Measurements from ENCODE around the gene OR8B8. TPM values are rescaled to one million over a fixed set of nuclear protein-coding genes. Genes with fewer than 3 reads are reported as not detected.
"Not testable (repeated sequence)": the region's sequence is repeated elsewhere in the genome, so short reads cannot be mapped to it uniquely, and the experiment has no call there.

OR8B8 gene
- total RNA-seq, 2 donors from 2014 or later, result not detected

DNA sequence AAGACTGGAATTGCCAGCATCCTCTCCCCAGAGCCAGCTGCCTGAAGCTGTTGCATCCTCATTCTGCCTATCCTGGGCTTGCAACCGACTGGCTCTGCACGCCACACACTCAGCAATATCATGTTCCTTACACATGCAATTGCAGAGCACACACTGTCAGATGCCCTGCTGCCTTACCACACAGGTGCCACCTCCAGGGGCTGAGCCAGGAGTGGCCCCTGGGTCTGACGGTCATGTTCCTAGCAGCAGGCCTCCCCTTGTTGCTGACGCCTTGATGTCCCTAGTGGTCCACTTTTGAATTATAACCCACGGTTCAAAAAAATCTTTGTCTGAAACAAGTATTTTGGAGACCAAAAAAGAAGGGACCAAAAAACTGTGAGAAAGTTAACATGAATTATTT is 18.5 kb upstream of the OR8B8 start:
- Mint-ChIP-seq H3K4me3 (no peak overlapping the region), H3K27me3 (peaks cover 3% of the 10 kb centered on the region), H3K4me1 (no peaks in the 10 kb centered on the region), H3K9me3 (no peaks in the 10 kb centered on the region), H3K36me3 (ENCODE audit: low read depth) (no peaks in the 10 kb centered on the region), H3K27ac (no peak overlapping the region)
- no peak for ATAC-seq (replicated peaks)

DNA sequence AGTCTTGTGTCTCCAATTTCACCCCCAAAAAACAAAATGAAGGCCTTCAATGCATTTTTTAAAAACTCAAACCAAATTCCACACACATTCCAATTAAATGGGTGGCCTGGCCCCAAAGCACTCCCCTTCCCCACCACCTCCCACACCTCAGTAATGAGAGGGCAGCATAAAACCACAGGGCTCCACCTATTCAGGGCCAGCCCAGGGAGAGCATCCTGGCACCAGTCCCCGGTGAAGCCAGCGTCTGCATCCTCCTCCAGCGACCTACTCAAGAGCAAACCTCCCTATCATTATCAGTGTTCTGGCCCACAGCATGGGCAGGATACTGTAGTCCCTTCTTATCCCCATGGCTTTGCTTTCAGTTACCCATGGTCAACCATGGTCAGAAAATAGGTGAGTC is 17.8 kb upstream of the OR8B8 start:
- no peaks in the 10 kb centered on the region for H3K9me3 Mint-ChIP-seq
- H3K4me3 Mint-ChIP-seq, result no peak overlapping the region
- H3K27ac Mint-ChIP-seq, result no peak overlapping the region
- no peak for ATAC-seq (replicated peaks)
- no peaks in the 10 kb centered on the region for H3K36me3 Mint-ChIP-seq (ENCODE audit: low read depth)
- no peaks in the 10 kb centered on the region for H3K4me1 Mint-ChIP-seq
- peaks cover 5% of the 10 kb centered on the region for H3K27me3 Mint-ChIP-seq

DNA sequence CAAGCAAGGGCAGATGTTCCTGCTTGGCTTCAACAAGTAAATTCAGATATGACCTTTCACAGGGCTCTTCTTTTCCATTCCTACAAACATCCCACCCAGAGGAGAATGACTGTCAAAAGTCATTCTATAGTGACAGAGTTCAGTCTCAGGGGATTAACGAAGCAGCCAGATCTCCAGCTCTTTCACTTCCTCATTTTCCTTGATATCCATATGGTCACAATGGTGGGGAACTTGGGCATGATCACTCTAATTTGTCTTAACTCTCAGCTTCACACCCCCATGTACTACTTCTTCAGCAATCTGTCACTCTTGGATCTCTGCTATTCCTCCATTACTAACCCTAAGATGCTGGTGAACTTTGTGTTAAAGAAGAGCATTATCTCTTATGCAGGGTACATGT is 15.0 kb upstream of the OR8B8 start:
- Mint-ChIP-seq H3K27me3 (peaks cover 8% of the 10 kb centered on the region), H3K9me3 (no peaks in the 10 kb centered on the region), H3K36me3 (ENCODE audit: low read depth) (no peaks in the 10 kb centered on the region), H3K27ac (no peak overlapping the region), H3K4me3 (no peak overlapping the region), H3K4me1 (no peaks in the 10 kb centered on the region)
- ATAC-seq (replicated peaks), result no peak

DNA sequence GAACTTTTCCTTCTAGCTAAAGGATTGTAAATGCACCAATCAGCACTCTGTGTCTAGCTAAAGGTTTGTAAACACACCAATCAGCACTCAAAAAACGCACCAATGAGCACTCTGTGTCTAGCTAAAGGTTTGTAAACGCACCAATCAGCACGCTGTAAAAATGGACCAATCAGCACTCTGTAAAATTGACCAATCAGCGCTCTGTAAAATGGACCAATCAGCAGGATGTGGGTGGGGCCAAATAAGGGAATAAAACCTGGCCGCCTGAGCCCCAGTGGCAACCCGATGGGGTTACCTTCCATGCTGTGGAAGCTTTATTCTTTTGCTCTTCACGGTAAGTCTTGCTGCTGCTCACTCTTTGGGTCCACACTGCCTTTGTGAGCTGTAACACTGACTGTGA is 13.9 kb upstream of the OR8B8 start:
- not testable (repeated sequence) for H3K27ac Mint-ChIP-seq; H3K36me3 Mint-ChIP-seq (ENCODE audit: low read depth); ATAC-seq (replicated peaks); H3K27me3 Mint-ChIP-seq; H3K9me3 Mint-ChIP-seq; H3K4me3 Mint-ChIP-seq; H3K4me1 Mint-ChIP-seq

DNA sequence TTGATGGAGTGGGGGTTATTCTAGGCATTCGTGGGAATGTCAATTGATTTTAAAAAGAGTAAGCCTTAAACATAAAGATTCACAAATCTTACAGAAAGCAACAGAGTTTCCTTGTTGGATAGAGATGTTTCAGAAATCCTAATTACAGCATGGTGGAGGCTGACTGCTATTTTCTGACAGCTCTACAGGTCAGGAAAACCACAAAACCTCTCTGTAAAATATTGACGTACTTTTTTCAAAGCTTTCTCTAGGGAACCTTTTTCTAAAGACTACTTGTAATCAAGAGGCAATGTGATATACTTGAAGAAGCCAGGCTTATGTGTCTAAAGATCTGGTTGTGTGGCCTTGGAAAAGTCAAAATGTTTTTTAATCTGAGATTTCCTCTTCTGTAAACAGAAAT is 9.1 kb upstream of the OR8B8 start:
- peaks cover 8% of the 10 kb centered on the region for H3K27me3 Mint-ChIP-seq
- no peaks in the 10 kb centered on the region for H3K4me1 Mint-ChIP-seq
- no peak for ATAC-seq (replicated peaks)
- no peak overlapping the region for H3K4me3 Mint-ChIP-seq
- no peak overlapping the region for H3K27ac Mint-ChIP-seq
- H3K36me3 Mint-ChIP-seq (ENCODE audit: low read depth), result no peaks in the 10 kb centered on the region
- H3K9me3 Mint-ChIP-seq, result no peaks in the 10 kb centered on the region

DNA sequence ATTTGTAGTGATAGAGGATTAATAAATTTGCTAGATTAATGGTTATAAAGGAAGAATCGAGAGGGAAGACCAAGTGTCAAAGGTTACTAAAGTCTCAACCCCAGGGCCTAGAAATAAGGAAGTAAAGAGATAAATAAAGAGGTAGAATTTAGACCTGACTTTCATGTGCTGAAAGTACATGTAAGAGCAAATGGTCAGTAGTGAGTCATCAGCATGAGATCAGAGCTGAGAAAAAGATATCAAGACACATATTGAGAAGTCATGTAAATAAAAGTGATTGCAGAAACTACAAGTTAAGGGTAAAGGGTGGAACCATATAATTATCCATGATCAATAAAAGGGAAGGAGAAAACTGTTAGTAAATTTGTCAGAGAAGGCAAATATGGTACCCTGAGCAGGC is 1.4 kb upstream of the OR8B8 start:
- Mint-ChIP-seq H3K4me1 (no peaks in the 10 kb centered on the region), H3K27ac (no peak overlapping the region), H3K27me3 (peaks cover 12% of the 10 kb centered on the region), H3K9me3 (peaks cover 4% of the 10 kb centered on the region), H3K36me3 (ENCODE audit: low read depth) (no peaks in the 10 kb centered on the region), H3K4me3 (no peak overlapping the region)
- no peak for ATAC-seq (replicated peaks)

DNA sequence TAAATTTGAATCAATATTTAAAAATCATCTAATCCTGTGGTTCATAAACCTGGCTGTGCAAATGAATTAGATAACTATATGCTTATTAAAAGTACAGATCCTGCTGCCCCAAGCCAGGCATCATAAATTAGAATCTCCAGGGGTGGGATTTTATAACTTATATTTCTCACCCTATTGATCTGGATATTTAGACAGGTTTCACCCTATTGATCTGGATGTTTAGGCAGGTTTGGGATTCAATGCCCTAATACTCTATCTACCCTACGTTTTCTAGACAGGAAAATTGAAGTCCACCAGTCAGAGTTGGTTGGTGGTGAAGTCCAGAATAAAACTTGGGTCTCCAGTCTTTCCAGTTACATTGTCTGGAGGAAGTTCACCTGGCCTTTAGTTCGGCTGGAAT is 2.6 kb downstream of the OR8B8 start:
- Mint-ChIP-seq H3K36me3 (ENCODE audit: low read depth) (no peaks in the 10 kb centered on the region), H3K4me3 (no peak overlapping the region), H3K27me3 (peaks cover 16% of the 10 kb centered on the region), H3K9me3 (peaks cover 4% of the 10 kb centered on the region), H3K27ac (no peak overlapping the region), H3K4me1 (no peaks in the 10 kb centered on the region)
- no peak for ATAC-seq (replicated peaks)

DNA sequence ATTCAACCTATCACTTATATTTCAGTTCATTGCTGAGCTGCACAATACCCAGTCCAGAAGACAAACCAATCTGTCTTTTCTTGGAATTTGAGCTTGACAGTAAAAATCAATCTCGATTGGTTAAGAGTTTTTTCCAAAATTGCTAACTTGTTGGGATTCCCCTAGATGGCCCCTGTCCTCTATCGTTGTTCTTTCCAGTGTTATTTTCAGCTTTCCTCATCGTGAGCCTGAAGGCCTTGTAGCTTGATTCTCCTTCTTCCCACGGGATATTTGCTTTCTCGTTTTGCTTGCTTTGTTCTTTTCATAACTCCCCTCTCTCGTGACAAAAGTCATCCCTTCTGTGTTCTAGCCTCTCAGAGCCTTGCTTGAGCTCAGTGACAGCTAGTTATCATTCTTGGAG is 3.1 kb downstream of the OR8B8 start:
- Mint-ChIP-seq H3K4me1 (no peaks in the 10 kb centered on the region), H3K27me3 (peaks cover 16% of the 10 kb centered on the region), H3K4me3 (no peak overlapping the region), H3K36me3 (ENCODE audit: low read depth) (no peaks in the 10 kb centered on the region), H3K9me3 (peaks cover 4% of the 10 kb centered on the region), H3K27ac (no peak overlapping the region)
- no peak for ATAC-seq (replicated peaks)

DNA sequence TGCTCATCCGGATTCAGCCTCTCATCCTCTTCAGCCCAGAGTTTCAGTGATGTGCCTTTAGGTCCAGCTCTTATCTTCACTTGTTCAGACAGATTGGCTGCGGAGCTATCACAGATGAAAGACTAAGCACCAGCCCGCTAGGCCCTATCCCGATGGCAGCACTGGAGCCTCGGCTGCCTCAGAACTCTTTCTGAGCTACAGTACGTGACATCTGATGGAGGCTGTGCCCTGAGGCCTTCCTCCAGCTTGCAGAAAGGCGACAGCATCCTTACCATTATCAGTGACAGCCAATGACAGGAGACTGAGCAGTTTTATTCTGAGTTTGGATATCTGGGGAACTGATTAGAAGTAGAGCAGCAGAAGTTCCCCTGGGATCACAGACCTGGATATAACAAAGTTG is 4.0 kb downstream of the OR8B8 start:
- H3K9me3 Mint-ChIP-seq, result no peaks in the 10 kb centered on the region

DNA sequence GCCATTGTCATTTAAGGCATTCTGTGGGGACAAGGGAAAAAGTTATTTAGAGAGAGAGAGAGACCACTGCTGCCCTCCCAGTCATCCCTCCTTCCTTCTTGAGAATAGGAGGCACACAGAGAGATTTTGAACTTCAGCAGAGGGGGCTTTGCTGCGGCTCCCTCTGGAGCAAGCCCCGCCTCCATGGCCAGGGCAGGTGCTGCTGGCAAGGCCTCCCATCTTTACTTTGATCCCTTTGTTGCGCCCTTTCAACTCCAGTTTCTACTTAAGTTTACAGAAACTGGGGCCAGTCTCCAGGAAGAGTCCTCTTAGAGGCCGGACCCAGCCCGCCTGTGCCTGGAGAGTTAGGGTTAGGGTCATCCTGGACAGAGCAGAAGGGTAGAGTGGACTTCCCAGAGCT is 4.4 kb downstream of the OR8B8 start:
- no peak for ATAC-seq (replicated peaks)
- Mint-ChIP-seq H3K4me1 (no peaks in the 10 kb centered on the region), H3K4me3 (no peak overlapping the region), H3K27me3 (peaks cover 11% of the 10 kb centered on the region), H3K36me3 (ENCODE audit: low read depth) (no peaks in the 10 kb centered on the region), H3K27ac (no peak overlapping the region), H3K9me3 (no peaks in the 10 kb centered on the region)

More for the DNA sequence above, 4.0 kb downstream of the OR8B8 start:
- Mint-ChIP-seq H3K27ac (no peak overlapping the region), H3K4me3 (no peak overlapping the region), H3K27me3 (peaks cover 11% of the 10 kb centered on the region), H3K4me1 (no peaks in the 10 kb centered on the region), H3K36me3 (ENCODE audit: low read depth) (no peaks in the 10 kb centered on the region)
- ATAC-seq (replicated peaks), result no peak

DNA sequence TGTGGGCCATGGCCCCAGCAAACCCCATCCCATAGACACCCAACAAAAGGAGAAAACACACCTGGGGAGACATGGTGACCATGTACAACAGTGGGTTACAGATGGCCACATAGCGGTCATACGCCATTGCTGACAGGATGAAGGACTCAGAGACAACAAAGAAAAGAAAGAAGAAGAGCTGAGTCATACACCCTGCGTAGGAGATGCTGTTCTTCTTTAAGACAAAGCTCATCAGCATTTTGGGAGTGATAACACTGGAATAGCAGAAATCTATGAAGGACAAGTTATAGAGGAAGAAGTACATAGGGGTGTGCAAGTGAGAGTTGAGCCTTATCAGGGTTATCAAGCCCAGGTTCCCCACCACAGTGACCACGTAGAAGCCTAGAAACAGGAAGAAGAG is 4.9 kb downstream of the OR8B8 start:
- H3K27ac Mint-ChIP-seq, result no peak overlapping the region
- no peaks in the 10 kb centered on the region for H3K36me3 Mint-ChIP-seq (ENCODE audit: low read depth)
- no peak for ATAC-seq (replicated peaks)
- no peak overlapping the region for H3K4me3 Mint-ChIP-seq
- no peaks in the 10 kb centered on the region for H3K9me3 Mint-ChIP-seq
- peaks cover 11% of the 10 kb centered on the region for H3K27me3 Mint-ChIP-seq
- H3K4me1 Mint-ChIP-seq, result no peaks in the 10 kb centered on the region

DNA sequence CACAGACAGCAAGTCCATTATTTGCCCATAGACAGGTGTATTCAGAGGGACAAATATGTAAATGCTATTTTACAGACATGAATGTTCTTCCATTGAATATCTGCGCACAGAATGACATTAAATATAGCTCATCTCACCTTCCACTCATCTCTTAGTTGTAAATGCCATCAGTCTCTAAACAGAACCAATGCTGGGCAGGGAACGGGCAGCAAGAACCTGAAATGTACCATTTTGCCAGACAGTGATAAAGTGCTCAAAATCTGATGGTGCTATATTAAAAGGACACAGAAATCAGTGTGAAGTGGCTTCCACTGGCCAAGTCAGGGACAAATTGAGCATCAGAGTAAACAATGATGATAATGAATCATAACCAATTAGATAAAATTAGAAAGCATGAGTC is 10.8 kb downstream of the OR8B8 start:
- ATAC-seq (replicated peaks), result no peak
- Mint-ChIP-seq H3K9me3 (peaks cover 1% of the 10 kb centered on the region), H3K4me3 (no peak overlapping the region), H3K27ac (no peak overlapping the region), H3K27me3 (peaks cover 9% of the 10 kb centered on the region), H3K36me3 (ENCODE audit: low read depth) (no peaks in the 10 kb centered on the region), H3K4me1 (no peaks in the 10 kb centered on the region)

DNA sequence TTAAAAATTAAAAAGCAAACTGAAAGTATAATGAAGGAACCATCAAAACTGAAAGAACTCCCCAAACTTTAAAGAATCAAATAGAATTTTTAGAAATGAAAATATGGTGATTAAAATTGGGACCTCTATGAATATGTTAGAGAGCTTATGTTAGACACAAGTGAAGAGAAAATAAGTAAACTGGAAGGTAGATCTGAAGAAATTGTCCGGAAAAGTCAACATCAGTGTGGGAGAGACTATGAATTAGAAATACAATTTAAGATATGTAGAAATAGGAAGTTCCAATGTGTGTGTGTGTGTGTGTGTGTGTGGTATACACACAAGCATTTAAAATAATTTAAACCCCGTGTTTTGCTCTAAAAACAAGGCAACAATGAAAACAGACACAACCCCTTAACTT is 15.9 kb downstream of the OR8B8 start:
- Mint-ChIP-seq H3K27ac (no peak overlapping the region), H3K9me3 (peaks cover 5% of the 10 kb centered on the region), H3K36me3 (ENCODE audit: low read depth) (no peaks in the 10 kb centered on the region), H3K27me3 (no peaks in the 10 kb centered on the region), H3K4me3 (no peak overlapping the region), H3K4me1 (no peaks in the 10 kb centered on the region)
- no peak for ATAC-seq (replicated peaks)

DNA sequence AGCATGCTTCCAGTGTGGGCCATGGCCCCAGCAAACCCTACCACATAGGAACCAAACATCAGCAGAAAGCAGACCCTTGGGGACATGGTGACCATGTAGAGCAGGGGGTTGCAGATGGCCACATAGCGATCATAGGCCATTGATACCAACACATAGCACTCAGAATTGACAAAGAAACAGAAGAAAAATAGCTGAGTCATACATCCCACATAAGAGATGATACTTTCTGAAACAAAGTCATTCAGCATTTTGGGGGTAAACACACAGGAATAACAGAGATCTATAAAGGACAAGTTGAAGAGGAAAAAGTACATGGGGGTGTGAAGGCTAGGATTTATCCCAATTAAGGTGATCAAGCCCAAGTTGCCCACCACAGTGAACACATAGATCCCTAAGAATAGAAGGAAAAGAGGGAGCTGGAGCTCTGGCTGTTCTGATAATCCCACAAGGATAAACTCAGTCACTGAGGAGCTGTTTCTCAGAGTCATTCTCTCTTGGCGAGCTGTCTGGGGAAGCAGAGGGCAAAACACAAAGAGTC is 21.0 kb downstream of the OR8B8 start, which contains the start of gene OR8B4:
Gene OR8B4, minus strand, starts transcription at position 488 of the 538 bp plus-strand sequence. Its CDS starts 0 bp downstream, at position 488.
- Mint-ChIP-seq H3K4me1 (no peaks in the 10 kb centered on the region), H3K27ac (no peak within 1 kb of the TSS), H3K9me3 (peaks cover 1% of the 10 kb centered on the region), H3K4me3 (no peak within 1 kb of the TSS), H3K36me3 (ENCODE audit: low read depth) (no peaks in the 10 kb centered on the region), H3K27me3 (peaks cover 9% of the 10 kb centered on the region)
- no peak for ATAC-seq (replicated peaks)

DNA sequence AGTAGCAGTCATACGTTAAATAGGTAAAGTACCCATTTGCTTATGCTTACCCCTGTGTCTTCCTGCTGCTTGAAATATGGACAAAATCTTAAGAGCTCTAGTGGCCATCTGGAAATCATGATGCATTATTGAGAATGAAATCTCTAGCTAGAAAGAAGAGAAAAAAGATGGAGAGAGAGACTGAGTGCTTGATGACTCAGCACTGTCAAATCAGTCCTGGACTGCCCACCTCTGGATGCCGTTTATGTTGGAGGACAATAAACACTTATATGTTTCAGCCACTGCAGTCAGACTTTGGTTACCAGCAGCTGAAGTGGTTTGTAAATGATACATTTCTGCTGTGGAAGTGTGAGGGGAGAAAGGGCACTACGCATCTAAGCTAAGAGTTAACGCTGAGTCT is 24.5 kb downstream of the OR8B8 start:
- Mint-ChIP-seq H3K27me3 (peaks cover 15% of the 10 kb centered on the region), H3K36me3 (ENCODE audit: low read depth) (no peaks in the 10 kb centered on the region), H3K4me3 (no peak overlapping the region), H3K4me1 (no peaks in the 10 kb centered on the region), H3K9me3 (no peaks in the 10 kb centered on the region), H3K27ac (no peak overlapping the region)
- no peak for ATAC-seq (replicated peaks)

DNA sequence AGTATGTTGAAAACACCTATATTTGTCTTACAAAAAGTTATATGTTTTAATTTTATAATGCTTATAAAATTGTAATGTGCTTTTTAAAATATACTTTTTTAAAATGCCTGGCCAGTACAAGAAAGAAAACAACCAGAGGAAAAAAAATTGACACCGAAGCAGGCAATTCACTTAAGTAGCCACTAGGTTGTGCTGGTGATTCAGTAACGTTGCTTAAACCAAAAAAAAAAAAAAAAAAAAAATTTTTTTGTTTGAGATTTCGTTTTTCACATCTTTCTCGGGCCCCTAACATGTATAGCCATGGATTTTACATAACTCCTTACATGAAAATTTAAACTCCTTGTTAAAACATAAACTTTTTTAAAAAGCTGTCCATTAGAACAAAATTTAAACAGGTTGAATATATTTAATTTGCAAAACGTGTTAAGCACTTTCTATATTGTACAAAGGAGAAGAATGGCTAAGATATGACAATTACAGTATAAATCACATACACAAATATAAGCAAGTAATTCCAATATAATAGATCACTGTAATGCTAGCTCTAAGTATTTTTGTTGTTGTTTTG is 30.1 kb downstream of the OR8B8 start:
- no peaks in the 10 kb centered on the region for H3K9me3 Mint-ChIP-seq
- H3K27me3 Mint-ChIP-seq, result peaks cover 14% of the 10 kb centered on the region

More for the DNA sequence above, 30.1 kb downstream of the OR8B8 start:
- no peak overlapping the region for H3K27ac Mint-ChIP-seq
- no peak overlapping the region for H3K4me3 Mint-ChIP-seq
- ATAC-seq (replicated peaks), result no peak
- no peaks in the 10 kb centered on the region for H3K4me1 Mint-ChIP-seq
- no peaks in the 10 kb centered on the region for H3K36me3 Mint-ChIP-seq (ENCODE audit: low read depth)

All from activated T-helper 17 cell treated with anti-CD3 and anti-CD28 coated beads, Interleukin-2, amount 50 U/mL, for 72 hours (primary cell).